Tibial artery (tissue), 4 donors: ENCODE measurements around the gene CTXND1.

Source experiments
- DNase-seq, 2 donors: peaks; one replicate each; pipeline ENCODE4 v3.0.0-alpha.2; 2019
- H3K27ac ChIP-seq, 2 donors: fragments of 200-600 bp; sonication (generic) in 1 of 2; 1 replicate in 1 of 2; 2 replicates in 1 of 2; pipeline ENCODE4 v1.5.1; 2018 to 2019; ENCODE audit warnings: mild to moderate bottlenecking in 1 of 2
- H3K27me3 ChIP-seq, 2 donors: fragments of 200-600 bp; sonication (generic) in 1 of 2; one replicate each; pipeline versions ENCODE4 v1.5.1 to v1.6.0; 2016 to 2019
- H3K36me3 ChIP-seq, 3 donors: fragments of 200-600 bp; sonication (generic) in 2 of 3; one replicate each; pipeline ENCODE4 v1.5.1; 2016 to 2019; ENCODE audit warnings: mild to moderate bottlenecking in 2 of 3
- H3K4me1 ChIP-seq, 4 donors: fragments of 200-600 bp; sonication (generic) in 2 of 4; 1 replicate in 3 of 4; 2 replicates in 1 of 4; pipeline ENCODE4 v1.5.1; 2016 to 2019
- H3K4me3 ChIP-seq, 2 donors: fragments of 200-600 bp; sonication (generic) in 1 of 2; 1 replicate in 1 of 2; 2 replicates in 1 of 2; pipeline ENCODE4 v1.5.1; 2018 to 2019; ENCODE audit warnings: mild to moderate bottlenecking in 2 of 2
- H3K9me3 ChIP-seq, 3 donors: fragments of 200-600 bp; sonication (generic) in 1 of 3; one replicate each; pipeline ENCODE4 v1.5.1; 2016 to 2019
- CTCF ChIP-seq, 2 experiments: fragments of 200-600 bp in 1 of 2; fragments of 450-650 bp in 1 of 2; IDR thresholded peaks; one replicate each; pipeline ENCODE4 v1.5.1; 2017 to 2019; ENCODE audit warnings: antibody characterized with exemption in 2 of 2, mild to moderate bottlenecking in 1 of 2, moderate library complexity in 1 of 2
- intact Hi-C: fragments of 100-400 bp; cut with DNase I; formaldehyde crosslinking; loops from one replicate; pipeline ENCODE4 v1.15.0; 2023; ENCODE audit warnings: low total_unique reads

CTXND1 gene

GRCh38 chr15:80191897-80192595 is 60.0 kb downstream of the CTXND1 start:
- intact Hi-C loops = no loop called here
- Histone ChIP-seq H3K4me3 (no peak overlapping the region), H3K36me3 (peaks cover under 1 to 17% (median 6%) of the 10 kb centered on the region in 3 donors), H3K4me1 (no peaks in the 10 kb centered on the region), H3K9me3 (no peaks in the 10 kb centered on the region), H3K27me3 (no peaks in the 10 kb centered on the region), H3K27ac (no peak overlapping the region)
- TF ChIP-seq CTCF (IDR thresholded peaks at IDR 0.05) = no peak
- no peak for DNase-seq

DNA sequence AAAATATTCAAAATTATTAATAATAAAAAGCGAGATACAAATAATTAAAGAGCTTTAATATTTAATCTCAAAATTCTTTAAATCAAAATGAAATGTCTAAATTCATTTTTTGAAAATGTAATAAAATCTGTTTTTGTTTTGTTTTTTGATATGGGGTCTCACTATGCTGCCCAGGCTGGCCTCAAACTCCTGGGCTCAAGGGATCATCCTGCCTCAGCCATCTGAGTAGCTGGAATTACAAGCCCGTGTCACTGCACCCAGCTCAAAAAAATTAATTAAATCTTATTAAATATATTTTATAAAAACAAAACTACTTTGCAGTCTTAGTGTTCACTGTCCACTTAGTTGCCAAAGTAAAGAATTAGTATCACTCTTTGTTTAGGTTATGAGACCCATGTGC is 60.8 kb downstream of the CTXND1 start:
- no peak for TF ChIP-seq CTCF (IDR thresholded peaks at IDR 0.05)
- Histone ChIP-seq H3K27me3 (no peaks in the 10 kb centered on the region), H3K4me3 (no peak overlapping the region), H3K36me3 (peaks cover 9 to 25% (median 14%) of the 10 kb centered on the region in 3 donors), H3K27ac (no peak overlapping the region), H3K9me3 (no peaks in the 10 kb centered on the region), H3K4me1 (no peaks in the 10 kb centered on the region)
- intact Hi-C loops = no loop called here
- no peak for DNase-seq

DNA sequence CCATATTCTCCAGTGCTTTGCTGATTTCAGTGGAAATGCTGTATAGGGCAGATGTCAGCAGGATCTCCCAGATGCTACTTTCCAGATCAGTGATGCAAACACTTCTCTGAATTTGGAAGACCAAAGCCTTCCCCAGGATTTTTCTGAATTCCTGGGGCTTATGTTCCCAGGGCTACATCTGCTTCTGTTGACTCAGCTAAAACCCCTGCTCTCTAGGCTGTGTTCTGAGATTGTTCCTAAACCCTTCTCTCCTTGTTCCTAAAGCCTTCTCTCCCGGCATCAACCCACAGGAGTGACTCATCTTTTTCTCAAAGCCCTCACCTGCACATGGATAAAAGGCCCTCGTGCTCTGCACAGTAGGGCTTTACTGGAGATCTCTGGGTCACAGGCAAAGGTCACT is 63.8 kb downstream of the CTXND1 start:
- no peak for DNase-seq
- peaks cover 15 to 55% (median 35%) of the 10 kb centered on the region in 3 donors for H3K36me3 ChIP-seq
- no peak for TF ChIP-seq CTCF (IDR thresholded peaks at IDR 0.05)
- H3K4me3 ChIP-seq = no peak overlapping the region
- intact Hi-C loops = no loop called here
- no peaks in the 10 kb centered on the region for H3K9me3 ChIP-seq
- no peaks in the 10 kb centered on the region for H3K27me3 ChIP-seq
- no peak overlapping the region for H3K27ac ChIP-seq
- H3K4me1 ChIP-seq = peaks cover 0 to 2% (median 0%) of the 10 kb centered on the region in 4 donors

- intact Hi-C loops = no loop called here
- no peak overlapping the region for H3K27ac ChIP-seq
- no peak for DNase-seq
- H3K4me1 ChIP-seq = peaks cover 0 to 18% (median 0%) of the 10 kb centered on the region in 4 donors
- no peak for TF ChIP-seq CTCF (IDR thresholded peaks at IDR 0.05)
- peaks cover 15 to 69% (median 43%) of the 10 kb centered on the region in 3 donors for H3K36me3 ChIP-seq
- H3K27me3 ChIP-seq = no peaks in the 10 kb centered on the region
- H3K9me3 ChIP-seq = no peaks in the 10 kb centered on the region
- no peak overlapping the region for H3K4me3 ChIP-seq
These were observed 65.4 kb downstream of the CTXND1 start for GRCh38 chr15:80186597-80186996.

- H3K4me3 ChIP-seq = no peak overlapping the region
- no peaks in the 10 kb centered on the region for H3K27me3 ChIP-seq
- H3K9me3 ChIP-seq = no peaks in the 10 kb centered on the region
- intact Hi-C loops = no loop called here
- peaks cover 19 to 74% (median 49%) of the 10 kb centered on the region in 3 donors for H3K36me3 ChIP-seq
- no peak for DNase-seq
- TF ChIP-seq CTCF (IDR thresholded peaks at IDR 0.05) = no peak
- H3K27ac ChIP-seq = no peak overlapping the region
- peaks cover 0 to 18% (median 0%) of the 10 kb centered on the region in 4 donors for H3K4me1 ChIP-seq
These were observed 65.9 kb downstream of the CTXND1 start for GRCh38 chr15:80186066-80186465.
